DND-41 (cell line): ENCODE data around the gene GALNT7.

Experiments used
- ATAC-seq: fragments of 200-7000 bp; cut with Tn5 transposase; 3 replicates; pipeline ENCODE4 v1.9.1; 2021; ENCODE audit warnings: low read depth; ENCODE audit not compliant: insufficient read depth
- DNase-seq: peaks from one replicate; pipeline ENCODE4 v3.0.0-alpha.2; 2020
- H2AFZ ChIP-seq: 2 replicates; pipeline ENCODE4 v1.6.0; 2012; ENCODE audit warnings: low read depth, low read length
- H3K27ac ChIP-seq: 2 replicates; pipeline ENCODE4 v1.5.1; 2012; ENCODE audit warnings: low read length, inconsistent platforms
- H3K27me3 ChIP-seq: fragments of 200-600 bp; sonication (generic); 2 replicates; pipeline ENCODE4 v1.6.0; 2012; ENCODE audit warnings: low read length, mild to moderate bottlenecking, inconsistent platforms; ENCODE audit not compliant: insufficient read depth, poor library complexity
- H3K36me3 ChIP-seq: 2 replicates; pipeline ENCODE4 v1.5.1; 2012; ENCODE audit warnings: low read length, inconsistent platforms; ENCODE audit not compliant: insufficient read depth
- H3K4me1 ChIP-seq: 2 replicates; pipeline ENCODE4 v1.5.1; 2012; ENCODE audit warnings: mild to moderate bottlenecking, low read length; ENCODE audit not compliant: insufficient read depth
- H3K4me2 ChIP-seq: 2 replicates; pipeline ENCODE4 v1.6.0; 2012; ENCODE audit warnings: mild to moderate bottlenecking, moderate library complexity, low read length, inconsistent platforms; ENCODE audit not compliant: insufficient read depth
- H3K4me3 ChIP-seq, 2 experiments: fragments of 200-600 bp in 1 of 2; shearing (Covaris generic) in 1 of 2; 2 replicates each; pipeline ENCODE4 v1.5.1; 2012 to 2016; ENCODE audit warnings: inconsistent platforms in 2 of 2, low read length in 2 of 2, mild to moderate bottlenecking in 2 of 2, low read depth in 1 of 2, moderate library complexity in 1 of 2
- H3K79me2 ChIP-seq: 2 replicates; pipeline ENCODE4 v1.6.0; 2012; ENCODE audit warnings: low read length, inconsistent platforms; ENCODE audit not compliant: insufficient read depth
- H3K9ac ChIP-seq: 2 replicates; pipeline ENCODE4 v1.6.0; 2012; ENCODE audit warnings: low read depth, mild to moderate bottlenecking, inconsistent platforms, low read length, moderate library complexity
- H3K9me3 ChIP-seq: 2 replicates; pipeline ENCODE4 v1.5.1; 2012; ENCODE audit warnings: low read length, moderate library complexity, mild to moderate bottlenecking, inconsistent platforms; ENCODE audit not compliant: insufficient read depth, severe bottlenecking
- H4K20me1 ChIP-seq: 2 replicates; pipeline ENCODE4 v1.6.0; 2012; ENCODE audit warnings: low read length; ENCODE audit not compliant: insufficient read depth
- EZH2 ChIP-seq: IDR thresholded peaks from 3 replicates; pipeline ENCODE4 v1.6.1; 2012; ENCODE audit warnings: borderline replicate concordance, low read depth, mild to moderate bottlenecking, moderate library complexity, low read length, inconsistent platforms; ENCODE audit not compliant: severe bottlenecking
- TF ChIP-seq, protein P1 (sequence below): IDR thresholded peaks from 2 replicates; pipeline ENCODE4 v1.5.1; 2012; ENCODE audit warnings: borderline replicate concordance, low read length, moderate library complexity, mild to moderate bottlenecking; ENCODE audit not compliant: poor library complexity, severe bottlenecking; ENCODE audit errors: extremely low read depth

The GALNT7 gene

DNA sequence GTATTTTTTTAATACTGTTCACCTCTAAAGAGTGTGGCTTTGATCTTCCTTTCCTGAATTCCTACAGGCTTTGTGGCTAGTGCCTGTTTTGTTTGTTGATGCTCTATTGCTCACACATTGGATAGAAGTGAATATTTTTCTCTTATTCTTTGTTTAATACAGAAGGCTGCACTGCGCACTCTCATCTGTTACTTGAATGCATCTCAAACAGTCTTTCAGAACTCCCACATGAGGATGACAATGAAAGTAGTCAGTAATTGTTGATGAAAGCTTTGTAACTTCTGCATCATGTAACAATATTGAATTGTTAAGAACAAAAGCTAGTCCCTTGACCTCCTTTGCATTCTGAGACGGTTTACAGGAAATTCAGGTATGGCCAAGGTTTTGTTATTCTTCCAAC, 29.1 kb upstream of the GALNT7 start:
- ATAC-seq (no peak), DNase-seq (no peak)
- H3K4me1 ChIP-seq = no peaks in the 10 kb centered on the region
- no peak overlapping the region for H2AFZ ChIP-seq
- H3K9me3 ChIP-seq = no peaks in the 10 kb centered on the region
- H3K9ac ChIP-seq = no peak overlapping the region
- no peak overlapping the region for H3K4me2 ChIP-seq
- no peaks in the 10 kb centered on the region for H3K27me3 ChIP-seq
- no peaks in the 10 kb centered on the region for H4K20me1 ChIP-seq
- H3K79me2 ChIP-seq = no peaks in the 10 kb centered on the region
- TF ChIP-seq, protein P1, sequence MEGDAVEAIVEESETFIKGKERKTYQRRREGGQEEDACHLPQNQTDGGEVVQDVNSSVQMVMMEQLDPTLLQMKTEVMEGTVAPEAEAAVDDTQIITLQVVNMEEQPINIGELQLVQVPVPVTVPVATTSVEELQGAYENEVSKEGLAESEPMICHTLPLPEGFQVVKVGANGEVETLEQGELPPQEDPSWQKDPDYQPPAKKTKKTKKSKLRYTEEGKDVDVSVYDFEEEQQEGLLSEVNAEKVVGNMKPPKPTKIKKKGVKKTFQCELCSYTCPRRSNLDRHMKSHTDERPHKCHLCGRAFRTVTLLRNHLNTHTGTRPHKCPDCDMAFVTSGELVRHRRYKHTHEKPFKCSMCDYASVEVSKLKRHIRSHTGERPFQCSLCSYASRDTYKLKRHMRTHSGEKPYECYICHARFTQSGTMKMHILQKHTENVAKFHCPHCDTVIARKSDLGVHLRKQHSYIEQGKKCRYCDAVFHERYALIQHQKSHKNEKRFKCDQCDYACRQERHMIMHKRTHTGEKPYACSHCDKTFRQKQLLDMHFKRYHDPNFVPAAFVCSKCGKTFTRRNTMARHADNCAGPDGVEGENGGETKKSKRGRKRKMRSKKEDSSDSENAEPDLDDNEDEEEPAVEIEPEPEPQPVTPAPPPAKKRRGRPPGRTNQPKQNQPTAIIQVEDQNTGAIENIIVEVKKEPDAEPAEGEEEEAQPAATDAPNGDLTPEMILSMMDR = no peak
- TF ChIP-seq EZH2 = no peak
- H3K4me3 ChIP-seq = no peak overlapping the region
- H3K36me3 ChIP-seq = no peaks in the 10 kb centered on the region
- no peak overlapping the region for H3K27ac ChIP-seq

DNA sequence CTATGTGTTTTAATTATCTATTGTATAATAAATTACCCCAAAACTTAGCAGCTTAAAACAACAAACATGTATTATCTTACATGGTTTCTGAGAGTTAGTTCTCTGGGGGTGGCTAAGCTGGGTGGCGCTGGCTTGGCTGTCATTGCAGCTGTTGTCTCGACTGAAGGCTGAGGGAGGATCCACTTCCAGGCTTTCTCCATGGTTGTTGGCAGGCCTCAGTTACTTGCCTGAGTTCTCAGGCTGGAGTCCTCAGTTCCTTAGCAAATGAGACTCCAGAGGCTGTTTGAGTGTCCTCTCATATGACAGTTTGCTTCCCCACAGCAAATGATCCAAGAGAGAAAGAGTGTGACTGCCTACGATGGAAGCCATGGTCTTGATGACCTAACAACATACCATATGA, 23.5 kb upstream of the GALNT7 start:
- Histone ChIP-seq H3K4me1 (no peaks in the 10 kb centered on the region), H2AFZ (no peak overlapping the region), H3K4me3 (no peak overlapping the region), H3K27ac (no peak overlapping the region), H3K27me3 (no peaks in the 10 kb centered on the region), H3K4me2 (no peak overlapping the region), H3K9me3 (no peaks in the 10 kb centered on the region), H3K79me2 (no peaks in the 10 kb centered on the region), H4K20me1 (no peaks in the 10 kb centered on the region), H3K36me3 (no peaks in the 10 kb centered on the region), H3K9ac (no peak overlapping the region)
- DNase-seq (no peak), ATAC-seq (no peak)
- TF ChIP-seq, protein P1 = no peak
- TF ChIP-seq EZH2 = no peak

DNA sequence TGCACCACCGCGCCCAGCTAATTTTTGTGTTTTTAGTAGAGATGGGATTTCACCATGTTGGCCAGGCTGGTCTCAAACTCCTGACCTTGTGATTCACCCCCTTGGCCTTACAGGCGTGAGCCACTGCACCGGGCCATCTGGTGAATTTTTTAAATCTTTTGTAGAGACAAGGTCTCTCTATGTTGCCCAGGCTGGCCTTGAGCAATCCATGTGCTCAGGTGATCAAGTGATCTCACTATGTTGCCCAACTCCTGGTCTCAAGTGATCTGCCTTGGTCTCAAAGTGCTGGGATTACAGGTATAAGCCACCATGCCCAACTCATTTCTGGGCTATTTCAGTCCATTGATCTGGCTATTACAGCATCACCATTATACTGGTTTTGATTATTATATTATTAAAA, 22.2 kb upstream of the GALNT7 start:
- Histone ChIP-seq H3K9ac (no peak overlapping the region), H3K27ac (no peak overlapping the region), H3K4me1 (no peaks in the 10 kb centered on the region), H3K79me2 (no peaks in the 10 kb centered on the region), H3K9me3 (no peaks in the 10 kb centered on the region), H3K4me2 (no peak overlapping the region), H3K36me3 (no peaks in the 10 kb centered on the region), H3K4me3 (no peak overlapping the region), H3K27me3 (no peaks in the 10 kb centered on the region), H2AFZ (no peak overlapping the region), H4K20me1 (no peaks in the 10 kb centered on the region)
- ATAC-seq (no peak), DNase-seq (no peak)
- no peak for TF ChIP-seq EZH2
- TF ChIP-seq, protein P1 = no peak

- Histone ChIP-seq H3K36me3 (no peaks in the 10 kb centered on the region), H3K9me3 (no peaks in the 10 kb centered on the region), H3K27me3 (no peaks in the 10 kb centered on the region), H4K20me1 (no peaks in the 10 kb centered on the region), H3K9ac (no peak overlapping the region), H2AFZ (no peak overlapping the region), H3K79me2 (no peaks in the 10 kb centered on the region), H3K4me1 (no peaks in the 10 kb centered on the region), H3K4me3 (no peak overlapping the region), H3K27ac (no peak overlapping the region), H3K4me2 (no peak overlapping the region)
- TF ChIP-seq, protein P1 = no peak
- no peak for TF ChIP-seq EZH2
- ATAC-seq (no peak), DNase-seq (no peak)
These were observed 17.1 kb upstream of the GALNT7 start for GRCh38 chr4:173151496-173151895.
